Measurements from ENCODE around the gene RXFP4. TPM values are rescaled to one million over a fixed set of nuclear protein-coding genes. Genes with fewer than 3 reads are reported as not detected.

The RXFP4 gene
- total and polyA plus RNA-seq, 4 donors: not detected

GRCh38 chr1:155898888-155899287 is 42.5 kb upstream of the RXFP4 start:
- no peak for DNase-seq (ENCODE audit: low spot score)
- Histone ChIP-seq H3K4me3 (ENCODE audit: low read depth in 1 of 3, low read length in 3 of 3) (no peak overlapping the region), H3K27ac (ENCODE audit: low read depth in 1 of 2, low read length in 2 of 2) (no peak overlapping the region), H3K4me1 (ENCODE audit: control insufficient read depth in 4 of 4, insufficient read depth in 4 of 4, low read length in 3 of 4) (no peaks in the 10 kb centered on the region), H3K9me3 (ENCODE audit: control insufficient read depth in 4 of 4, low read length in 3 of 4) (no peaks in the 10 kb centered on the region), H3K27me3 (ENCODE audit: control insufficient read depth in 4 of 4, insufficient read depth in 4 of 4, low read length in 3 of 4) (no peaks in the 10 kb centered on the region), H3K9ac (ENCODE audit: low read depth in 1 of 2, low read length in 2 of 2) (no peak overlapping the region), H3K36me3 (ENCODE audit: control insufficient read depth in 4 of 4, insufficient read depth in 3 of 4, low read depth in 1 of 4, low read length in 3 of 4) (peaks cover 16 to 41% (median 35%) of the 10 kb centered on the region in 4 donors)
- no peak for TF ChIP-seq CTCF (IDR thresholded peaks at IDR 0.05; ENCODE audit: low read depth, low read length, missing input control)
- no peak for TF ChIP-seq RAD21 (IDR thresholded peaks at IDR 0.05)
- no peak for TF ChIP-seq FOXA1 (IDR thresholded peaks at IDR 0.05)
- TF ChIP-seq TAF1 (conservative IDR thresholded peaks at IDR 0.05): no peak
- no peak for TF ChIP-seq REST (IDR thresholded peaks at IDR 0.05)
- TF ChIP-seq JUND (IDR thresholded peaks at IDR 0.05): no peak
- TF ChIP-seq FOXA2 (IDR thresholded peaks at IDR 0.05): no peak
- no peak for TF ChIP-seq YY1 (IDR thresholded peaks at IDR 0.05)
- TF ChIP-seq HNF4A (conservative IDR thresholded peaks at IDR 0.05): no peak
- no peak for TF ChIP-seq MAX (IDR thresholded peaks at IDR 0.05)
- no peak for TF ChIP-seq GABPA (IDR thresholded peaks at IDR 0.05 in 1 of 2, conservative IDR thresholded peaks at IDR 0.05 in 1 of 2)
- WGBS: 83% methylated on average over 2 of the region's 2 CpGs

GRCh38 chr1:155899683-155900082 is 41.8 kb upstream of the RXFP4 start:
- Histone ChIP-seq H3K4me3 (ENCODE audit: low read depth in 1 of 3, low read length in 3 of 3) (no peak overlapping the region), H3K4me1 (ENCODE audit: control insufficient read depth in 4 of 4, insufficient read depth in 4 of 4, low read length in 3 of 4) (no peaks in the 10 kb centered on the region), H3K27ac (ENCODE audit: low read depth in 1 of 2, low read length in 2 of 2) (no peak overlapping the region), H3K9me3 (ENCODE audit: control insufficient read depth in 4 of 4, low read length in 3 of 4) (no peaks in the 10 kb centered on the region), H3K9ac (ENCODE audit: low read depth in 1 of 2, low read length in 2 of 2) (no peak overlapping the region), H3K27me3 (ENCODE audit: control insufficient read depth in 4 of 4, insufficient read depth in 4 of 4, low read length in 3 of 4) (no peaks in the 10 kb centered on the region), H3K36me3 (ENCODE audit: control insufficient read depth in 4 of 4, insufficient read depth in 3 of 4, low read depth in 1 of 4, low read length in 3 of 4) (peaks cover 17 to 49% (median 43%) of the 10 kb centered on the region in 4 donors)
- 99% methylated on average over 2 of the region's 2 CpGs for WGBS
- no peak for TF ChIP-seq ZBTB33 (IDR thresholded peaks at IDR 0.05)
- no peak for TF ChIP-seq FOXA2 (IDR thresholded peaks at IDR 0.05)
- TF ChIP-seq HNF4G (IDR thresholded peaks at IDR 0.05): no peak
- TF ChIP-seq JUND (IDR thresholded peaks at IDR 0.05): no peak
- TF ChIP-seq HNF4A (conservative IDR thresholded peaks at IDR 0.05): no peak
- no peak for TF ChIP-seq EGR1 (IDR thresholded peaks at IDR 0.05; ENCODE audit: low read depth in 2 of 2)
- TF ChIP-seq TAF1 (conservative IDR thresholded peaks at IDR 0.05): no peak
- no peak for TF ChIP-seq FOXA1 (IDR thresholded peaks at IDR 0.05)
- no peak for TF ChIP-seq RXRA (IDR thresholded peaks at IDR 0.05)
- no peak for TF ChIP-seq SP1 (IDR thresholded peaks at IDR 0.05)
- TF ChIP-seq REST (IDR thresholded peaks at IDR 0.05): no peak
- TF ChIP-seq NR2F2 (IDR thresholded peaks at IDR 0.05): no peak
- no peak for TF ChIP-seq GABPA (IDR thresholded peaks at IDR 0.05 in 1 of 2, conservative IDR thresholded peaks at IDR 0.05 in 1 of 2)
- TF ChIP-seq ATF3 (IDR thresholded peaks at IDR 0.05): no peak
- TF ChIP-seq CTCF (IDR thresholded peaks at IDR 0.05; ENCODE audit: low read depth, low read length, missing input control): no peak
- no peak for TF ChIP-seq MAX (IDR thresholded peaks at IDR 0.05)
- no peak for DNase-seq (ENCODE audit: low spot score)

Data from liver (tissue), 9 donors.